DND-41 (cell line): Measurements from ENCODE around the gene LCE1A.

ENCODE experiments used
- ATAC-seq: fragments of 200-7000 bp; cut with Tn5 transposase; 3 replicates; pipeline ENCODE4 v1.9.1; 2021; ENCODE audit warnings: low read depth; ENCODE audit not compliant: insufficient read depth
- DNase-seq: peaks from one replicate; pipeline ENCODE4 v3.0.0-alpha.2; 2020
- H2AFZ ChIP-seq: 2 replicates; pipeline ENCODE4 v1.6.0; 2012; ENCODE audit warnings: low read depth, low read length
- H3K27ac ChIP-seq: 2 replicates; pipeline ENCODE4 v1.5.1; 2012; ENCODE audit warnings: low read length, inconsistent platforms
- H3K27me3 ChIP-seq: fragments of 200-600 bp; sonication (generic); 2 replicates; pipeline ENCODE4 v1.6.0; 2012; ENCODE audit warnings: low read length, mild to moderate bottlenecking, inconsistent platforms; ENCODE audit not compliant: insufficient read depth, poor library complexity
- H3K36me3 ChIP-seq: 2 replicates; pipeline ENCODE4 v1.5.1; 2012; ENCODE audit warnings: low read length, inconsistent platforms; ENCODE audit not compliant: insufficient read depth
- H3K4me1 ChIP-seq: 2 replicates; pipeline ENCODE4 v1.5.1; 2012; ENCODE audit warnings: mild to moderate bottlenecking, low read length; ENCODE audit not compliant: insufficient read depth
- H3K4me2 ChIP-seq: 2 replicates; pipeline ENCODE4 v1.6.0; 2012; ENCODE audit warnings: mild to moderate bottlenecking, moderate library complexity, low read length, inconsistent platforms; ENCODE audit not compliant: insufficient read depth
- H3K4me3 ChIP-seq, 2 experiments: fragments of 200-600 bp in 1 of 2; shearing (Covaris generic) in 1 of 2; 2 replicates each; pipeline ENCODE4 v1.5.1; 2012 to 2016; ENCODE audit warnings: inconsistent platforms in 2 of 2, low read length in 2 of 2, mild to moderate bottlenecking in 2 of 2, low read depth in 1 of 2, moderate library complexity in 1 of 2
- H3K79me2 ChIP-seq: 2 replicates; pipeline ENCODE4 v1.6.0; 2012; ENCODE audit warnings: low read length, inconsistent platforms; ENCODE audit not compliant: insufficient read depth
- H3K9ac ChIP-seq: 2 replicates; pipeline ENCODE4 v1.6.0; 2012; ENCODE audit warnings: low read depth, mild to moderate bottlenecking, inconsistent platforms, low read length, moderate library complexity
- H3K9me3 ChIP-seq: 2 replicates; pipeline ENCODE4 v1.5.1; 2012; ENCODE audit warnings: low read length, moderate library complexity, mild to moderate bottlenecking, inconsistent platforms; ENCODE audit not compliant: insufficient read depth, severe bottlenecking
- H4K20me1 ChIP-seq: 2 replicates; pipeline ENCODE4 v1.6.0; 2012; ENCODE audit warnings: low read length; ENCODE audit not compliant: insufficient read depth
- EZH2 ChIP-seq: IDR thresholded peaks from 3 replicates; pipeline ENCODE4 v1.6.1; 2012; ENCODE audit warnings: borderline replicate concordance, low read depth, mild to moderate bottlenecking, moderate library complexity, low read length, inconsistent platforms; ENCODE audit not compliant: severe bottlenecking
- TF ChIP-seq, protein P1 (sequence below): IDR thresholded peaks from 2 replicates; pipeline ENCODE4 v1.5.1; 2012; ENCODE audit warnings: borderline replicate concordance, low read length, moderate library complexity, mild to moderate bottlenecking; ENCODE audit not compliant: poor library complexity, severe bottlenecking; ENCODE audit errors: extremely low read depth

Gene LCE1A

DNA sequence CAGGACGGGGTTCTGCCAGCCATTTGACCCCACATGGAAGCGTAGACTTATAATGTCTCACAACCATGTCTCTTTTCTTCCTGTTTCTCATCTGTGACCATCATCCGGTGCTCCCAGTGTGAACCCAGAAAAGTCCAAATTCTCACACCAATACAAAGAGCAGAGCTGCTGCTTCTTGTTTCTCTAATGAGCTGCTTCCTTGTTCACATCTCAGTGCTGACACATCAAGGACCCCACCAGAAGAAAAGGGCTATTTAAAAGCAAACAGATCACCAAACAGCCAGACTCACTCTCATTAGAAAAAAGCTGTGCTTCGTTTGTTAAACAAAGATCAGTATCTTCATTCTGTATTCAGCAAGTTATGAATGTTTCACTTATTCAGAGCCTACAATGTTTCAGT is 31.6 kb upstream of the LCE1A start:
- Histone ChIP-seq H3K9ac (no peak overlapping the region), H3K79me2 (no peaks in the 10 kb centered on the region), H3K27ac (no peak overlapping the region), H3K4me3 (no peak overlapping the region), H3K36me3 (no peaks in the 10 kb centered on the region), H3K4me2 (no peak overlapping the region), H2AFZ (no peak overlapping the region), H3K27me3 (no peaks in the 10 kb centered on the region), H4K20me1 (no peaks in the 10 kb centered on the region), H3K9me3 (no peaks in the 10 kb centered on the region), H3K4me1 (no peaks in the 10 kb centered on the region)
- DNase-seq (no peak), ATAC-seq (no peak)
- TF ChIP-seq EZH2 = no peak
- TF ChIP-seq, protein P1, sequence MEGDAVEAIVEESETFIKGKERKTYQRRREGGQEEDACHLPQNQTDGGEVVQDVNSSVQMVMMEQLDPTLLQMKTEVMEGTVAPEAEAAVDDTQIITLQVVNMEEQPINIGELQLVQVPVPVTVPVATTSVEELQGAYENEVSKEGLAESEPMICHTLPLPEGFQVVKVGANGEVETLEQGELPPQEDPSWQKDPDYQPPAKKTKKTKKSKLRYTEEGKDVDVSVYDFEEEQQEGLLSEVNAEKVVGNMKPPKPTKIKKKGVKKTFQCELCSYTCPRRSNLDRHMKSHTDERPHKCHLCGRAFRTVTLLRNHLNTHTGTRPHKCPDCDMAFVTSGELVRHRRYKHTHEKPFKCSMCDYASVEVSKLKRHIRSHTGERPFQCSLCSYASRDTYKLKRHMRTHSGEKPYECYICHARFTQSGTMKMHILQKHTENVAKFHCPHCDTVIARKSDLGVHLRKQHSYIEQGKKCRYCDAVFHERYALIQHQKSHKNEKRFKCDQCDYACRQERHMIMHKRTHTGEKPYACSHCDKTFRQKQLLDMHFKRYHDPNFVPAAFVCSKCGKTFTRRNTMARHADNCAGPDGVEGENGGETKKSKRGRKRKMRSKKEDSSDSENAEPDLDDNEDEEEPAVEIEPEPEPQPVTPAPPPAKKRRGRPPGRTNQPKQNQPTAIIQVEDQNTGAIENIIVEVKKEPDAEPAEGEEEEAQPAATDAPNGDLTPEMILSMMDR = no peak

DNA sequence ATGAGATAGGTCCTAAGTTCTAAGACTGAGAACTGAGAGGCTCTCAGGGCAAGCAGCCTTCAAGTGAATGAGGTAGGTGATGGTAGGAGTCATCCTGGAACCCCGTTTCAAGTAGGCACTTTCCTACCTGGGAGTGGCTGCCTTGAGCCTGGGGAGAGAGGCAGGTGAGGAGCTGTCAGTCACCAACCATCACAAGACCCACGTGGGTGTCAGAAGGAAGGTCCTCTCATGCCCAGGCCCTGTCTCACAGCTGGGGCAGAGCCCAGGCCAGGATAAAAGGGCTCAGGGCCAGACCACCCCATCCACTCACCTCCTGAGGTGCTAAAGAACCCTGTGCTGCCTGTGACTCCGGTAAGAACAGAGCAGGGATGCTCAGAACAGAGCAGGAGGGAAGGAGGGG is 30.9 kb upstream of the LCE1A start, which contains the start of gene LCE1D:
Gene LCE1D (plus strand): TSS at position 301 of the 400 bp plus-strand sequence. CDS start 1,074 bp downstream, outside the sequence.
- H3K9me3 ChIP-seq = no peaks in the 10 kb centered on the region
- no peak within 1 kb of the TSS for H3K4me3 ChIP-seq
- no peaks in the 10 kb centered on the region for H3K4me1 ChIP-seq
- no peaks in the 10 kb centered on the region for H4K20me1 ChIP-seq
- no peak within 1 kb of the TSS for H3K27ac ChIP-seq
- ATAC-seq (no peak), DNase-seq (no peak)
- H3K79me2 ChIP-seq = no peaks in the 10 kb centered on the region
- no peaks in the 10 kb centered on the region for H3K36me3 ChIP-seq
- H3K4me2 ChIP-seq = no peak within 1 kb of the TSS
- no peak within 1 kb of the TSS for H3K9ac ChIP-seq
- peaks cover 2% of the 10 kb centered on the region for H3K27me3 ChIP-seq
- H2AFZ ChIP-seq = no peak within 1 kb of the TSS
- TF ChIP-seq EZH2 = no peak
- TF ChIP-seq, protein P1 = no peak

DNA sequence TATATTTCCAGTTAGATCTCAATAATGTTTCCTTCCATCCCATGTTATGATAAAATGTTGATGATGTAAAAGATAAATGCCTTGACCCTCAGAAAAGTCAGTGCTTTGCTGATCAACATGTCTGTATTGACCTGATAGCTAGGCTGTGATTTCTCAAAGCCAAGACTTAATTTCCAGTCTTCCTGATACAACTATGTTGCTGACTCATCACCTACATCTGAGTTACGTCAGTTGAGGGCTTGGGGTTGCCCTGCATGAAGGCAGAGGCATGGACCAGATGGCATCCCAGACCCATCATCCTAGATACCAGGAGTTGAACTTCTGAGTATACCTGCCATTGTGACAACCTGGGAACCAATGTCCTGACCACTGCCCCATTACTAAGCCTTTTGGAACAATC is 25.9 kb upstream of the LCE1A start:
- Histone ChIP-seq H2AFZ (no peak overlapping the region), H3K9me3 (no peaks in the 10 kb centered on the region), H3K4me2 (no peak overlapping the region), H3K4me1 (no peaks in the 10 kb centered on the region), H3K27me3 (peaks cover 10% of the 10 kb centered on the region), H3K36me3 (no peaks in the 10 kb centered on the region), H3K4me3 (no peak overlapping the region), H3K27ac (no peak overlapping the region), H3K9ac (no peak overlapping the region), H4K20me1 (0 out of 2 replicates have a peak, but pooled peaks cover under 1% of the 10 kb centered on the region), H3K79me2 (no peaks in the 10 kb centered on the region)
- TF ChIP-seq, protein P1 = no peak
- TF ChIP-seq EZH2 = no peak
- DNase-seq (no peak), ATAC-seq (no peak)

DNA sequence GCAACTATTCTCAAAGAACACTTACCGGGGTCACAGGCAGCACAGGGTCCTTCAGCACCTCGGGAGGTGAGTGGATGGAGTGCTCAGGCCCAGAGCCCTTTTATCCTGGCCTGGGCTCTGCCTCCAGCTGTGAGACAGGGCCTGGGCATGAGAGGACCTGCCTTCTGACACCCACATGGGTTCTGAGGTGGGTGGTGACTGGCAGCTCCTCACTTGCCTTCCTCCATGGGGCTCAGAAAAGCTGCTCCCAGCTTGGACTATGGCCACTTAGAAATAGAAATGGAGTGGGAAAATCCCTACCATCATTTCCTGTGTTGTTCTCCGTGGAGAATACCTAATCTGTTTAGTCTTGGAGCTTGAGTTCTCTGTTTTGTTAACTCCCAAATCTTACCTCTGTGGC is 20.7 kb upstream of the LCE1A start, which contains the start of gene LCE1C:
Gene LCE1C (minus strand): TSS at position 76 of the 400 bp plus-strand sequence. CDS start 1,173 bp downstream, outside the sequence.
- no peaks in the 10 kb centered on the region for H3K4me1 ChIP-seq
- DNase-seq (no peak), ATAC-seq (no peak)
- no peak within 1 kb of the TSS for H3K27ac ChIP-seq
- no peak for TF ChIP-seq EZH2
- TF ChIP-seq, protein P1 = no peak
- no peaks in the 10 kb centered on the region for H3K9me3 ChIP-seq
- H3K36me3 ChIP-seq = no peaks in the 10 kb centered on the region
- no peaks in the 10 kb centered on the region for H3K79me2 ChIP-seq
- H3K9ac ChIP-seq = no peak within 1 kb of the TSS
- no peak within 1 kb of the TSS for H3K4me2 ChIP-seq
- no peak within 1 kb of the TSS for H2AFZ ChIP-seq
- no peak within 1 kb of the TSS for H3K4me3 ChIP-seq
- H4K20me1 ChIP-seq = peaks cover 3% of the 10 kb centered on the region; the same call in 1 of the 2 replicates
- H3K27me3 ChIP-seq = peaks cover 6% of the 10 kb centered on the region
